ENCODE results near the gene CLN6.

Gene CLN6

DNA sequence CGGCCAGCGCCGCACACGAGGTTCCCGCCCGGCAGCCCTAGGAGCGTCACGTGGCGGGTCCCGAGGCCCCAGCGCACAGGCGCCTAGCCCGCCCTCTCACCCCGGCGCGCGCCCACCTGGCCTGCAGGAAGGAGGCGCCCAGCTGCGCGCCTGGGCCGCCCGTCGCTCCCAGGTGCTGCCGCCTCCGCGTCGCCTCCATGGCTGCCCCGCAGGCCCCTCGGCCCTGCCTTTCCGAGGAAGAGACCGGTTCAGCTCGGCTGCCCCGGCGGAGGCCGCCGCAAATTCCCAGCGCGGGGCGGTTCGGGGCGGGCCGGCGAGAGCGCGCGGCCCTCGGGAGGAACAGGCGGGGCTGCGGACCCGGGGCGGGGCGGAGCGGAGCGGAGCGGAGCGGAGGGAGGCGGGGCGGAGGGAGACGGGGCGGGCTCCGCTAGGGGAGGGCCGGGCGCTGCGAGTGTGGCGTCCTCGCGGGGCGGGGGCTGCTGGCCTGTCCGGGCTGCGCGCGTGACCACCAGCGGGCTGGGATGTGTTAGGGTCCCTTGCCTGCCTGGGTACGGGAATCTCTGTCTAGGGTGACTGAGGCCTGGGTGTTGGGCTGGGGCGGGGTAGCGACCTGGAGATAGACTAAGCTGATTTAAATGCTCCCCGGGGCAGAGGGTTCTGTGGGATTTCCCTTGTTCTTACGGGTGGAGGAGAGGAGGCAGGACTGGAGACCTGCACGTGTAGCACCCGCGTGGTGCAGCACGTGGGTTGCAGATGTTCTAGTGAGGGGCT lies at the start of gene CLN6:
Gene CLN6 (minus strand): TSS at position 343 of the 771 bp plus-strand sequence. CDS start 144 bp downstream, at position 199.
- Histone ChIP-seq H3K79me2 (ENCODE audit: low read length) (peaks cover 53% of the 10 kb centered on the region), H3K4me1 (ENCODE audit: low read length) (peaks cover 40% of the 10 kb centered on the region), H3K4me2 (ENCODE audit: low read length) (peak within 1 kb of the TSS; percentile 95), H3K4me3 (ENCODE audit: low read length) (peak within 1 kb of the TSS; percentile 96), H3K9me3 (ENCODE audit: insufficient read depth, low read length) (no peaks in the 10 kb centered on the region), H4K20me1 (ENCODE audit: insufficient read depth, low read length) (peaks cover 17% of the 10 kb centered on the region), H3K27ac (ENCODE audit: low read length) (peak within 1 kb of the TSS; percentile 70), H3K9ac (ENCODE audit: low read length) (peak within 1 kb of the TSS; percentile 98), H3K36me3 (replicated peaks; ENCODE audit: low read depth, low read length) (peaks cover 5% of the 10 kb centered on the region), H3K27me3 (ENCODE audit: low read depth, low read length) (no peaks in the 10 kb centered on the region), H2AFZ (ENCODE audit: low read depth, low read length) (peak within 1 kb of the TSS; percentile 93)
- TF ChIP-seq EZH2phosphoT487 (IDR thresholded peaks at IDR 0.05; ENCODE audit: low read depth): no peak
- TF ChIP-seq, protein P1, sequence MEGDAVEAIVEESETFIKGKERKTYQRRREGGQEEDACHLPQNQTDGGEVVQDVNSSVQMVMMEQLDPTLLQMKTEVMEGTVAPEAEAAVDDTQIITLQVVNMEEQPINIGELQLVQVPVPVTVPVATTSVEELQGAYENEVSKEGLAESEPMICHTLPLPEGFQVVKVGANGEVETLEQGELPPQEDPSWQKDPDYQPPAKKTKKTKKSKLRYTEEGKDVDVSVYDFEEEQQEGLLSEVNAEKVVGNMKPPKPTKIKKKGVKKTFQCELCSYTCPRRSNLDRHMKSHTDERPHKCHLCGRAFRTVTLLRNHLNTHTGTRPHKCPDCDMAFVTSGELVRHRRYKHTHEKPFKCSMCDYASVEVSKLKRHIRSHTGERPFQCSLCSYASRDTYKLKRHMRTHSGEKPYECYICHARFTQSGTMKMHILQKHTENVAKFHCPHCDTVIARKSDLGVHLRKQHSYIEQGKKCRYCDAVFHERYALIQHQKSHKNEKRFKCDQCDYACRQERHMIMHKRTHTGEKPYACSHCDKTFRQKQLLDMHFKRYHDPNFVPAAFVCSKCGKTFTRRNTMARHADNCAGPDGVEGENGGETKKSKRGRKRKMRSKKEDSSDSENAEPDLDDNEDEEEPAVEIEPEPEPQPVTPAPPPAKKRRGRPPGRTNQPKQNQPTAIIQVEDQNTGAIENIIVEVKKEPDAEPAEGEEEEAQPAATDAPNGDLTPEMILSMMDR (IDR thresholded peaks at IDR 0.05; ENCODE audit: low read depth, low read length): no peak

GRCh38 chr15:68278595-68279405 lies 49.3 kb upstream of the CLN6 start:
- Histone ChIP-seq H3K27ac (ENCODE audit: low read length) (peak overlapping the region; percentile 90), H4K20me1 (ENCODE audit: insufficient read depth, low read length) (peaks cover 44% of the 10 kb centered on the region), H2AFZ (ENCODE audit: low read depth, low read length) (no peak overlapping the region), H3K36me3 (replicated peaks; ENCODE audit: low read depth, low read length) (peaks cover 13% of the 10 kb centered on the region), H3K4me1 (ENCODE audit: low read length) (peaks cover 35% of the 10 kb centered on the region), H3K9ac (ENCODE audit: low read length) (peak overlapping the region; percentile 86), H3K4me3 (ENCODE audit: low read length) (peak overlapping the region; percentile 95), H3K27me3 (ENCODE audit: low read depth, low read length) (no peaks in the 10 kb centered on the region), H3K4me2 (ENCODE audit: low read length) (peak overlapping the region; percentile 94), H3K79me2 (ENCODE audit: low read length) (peaks cover 65% of the 10 kb centered on the region), H3K9me3 (ENCODE audit: insufficient read depth, low read length) (no peaks in the 10 kb centered on the region)
- TF ChIP-seq, protein P1 (IDR thresholded peaks at IDR 0.05; ENCODE audit: low read depth, low read length): no peak
- no peak for TF ChIP-seq EZH2phosphoT487 (IDR thresholded peaks at IDR 0.05; ENCODE audit: low read depth)

DNA sequence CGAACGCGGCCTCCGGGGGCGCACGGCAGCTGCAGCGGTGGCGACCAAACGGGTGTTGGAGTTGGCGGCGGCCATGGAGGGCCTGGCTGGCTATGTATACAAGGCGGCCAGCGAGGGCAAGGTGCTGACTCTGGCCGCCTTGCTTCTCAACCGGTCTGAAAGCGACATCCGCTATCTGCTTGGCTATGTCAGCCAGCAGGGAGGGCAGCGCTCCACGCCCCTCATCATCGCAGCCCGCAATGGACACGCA lies 48.7 kb upstream of the CLN6 start:
- peaks cover 60% of the 10 kb centered on the region for H3K79me2 ChIP-seq (ENCODE audit: low read length)
- H3K9me3 ChIP-seq (ENCODE audit: insufficient read depth, low read length): no peaks in the 10 kb centered on the region
- H4K20me1 ChIP-seq (ENCODE audit: insufficient read depth, low read length): peaks cover 41% of the 10 kb centered on the region
- H2AFZ ChIP-seq (ENCODE audit: low read depth, low read length): 0 out of 2 replicates have a peak overlapping the region, but pooled peaks have one; percentile 90
- H3K27ac ChIP-seq (ENCODE audit: low read length): peak overlapping the region; percentile 90
- H3K36me3 ChIP-seq (replicated peaks; ENCODE audit: low read depth, low read length): peaks cover 13% of the 10 kb centered on the region
- TF ChIP-seq, protein P1 (IDR thresholded peaks at IDR 0.05; ENCODE audit: low read depth, low read length): peak; percentile 3; the same call in 1 of the 2 replicates
- TF ChIP-seq EZH2phosphoT487 (IDR thresholded peaks at IDR 0.05; ENCODE audit: low read depth): no peak
- H3K4me2 ChIP-seq (ENCODE audit: low read length): peak overlapping the region; percentile 94
- peak overlapping the region; percentile 86 for H3K9ac ChIP-seq (ENCODE audit: low read length)
- H3K4me3 ChIP-seq (ENCODE audit: low read length): peak overlapping the region; percentile 95
- no peaks in the 10 kb centered on the region for H3K27me3 ChIP-seq (ENCODE audit: low read depth, low read length)
- peaks cover 35% of the 10 kb centered on the region for H3K4me1 ChIP-seq (ENCODE audit: low read length)
